T-cell (primary cell): Measurements from ENCODE around the gene MEP1B. TPM values are rescaled to one million over a fixed set of nuclear protein-coding genes. Genes with fewer than 3 reads are reported as not detected.
"Not testable (repeated sequence)": the region's sequence is repeated elsewhere in the genome, so short reads cannot be mapped to it uniquely, and the experiment has no call there.

Source experiments
- ATAC-seq, 4 experiments: fragments of 200-7000 bp in 3 of 4; fragments of 150-1000 bp in 1 of 4; cut with Tn5 transposase; replicated peaks in 1 of 4; 1 replicate in 3 of 4; 2 replicates in 1 of 4; pipeline ENCODE4 v1.10.0; 2021; ENCODE audit warnings: moderate library complexity in 3 of 4, mild to moderate bottlenecking in 2 of 4, moderate number of reproducible peaks in 1 of 4
- CTCF ChIA-PET, 2 donors: fragments of 300-600 bp; sonication (Branson Sonifier 250); formaldehyde crosslinking; loops; one replicate each; lab custom pipeline; 2022; ENCODE audit warnings: antibody characterized with exemption in 2 of 2; lab: Charles Lee
- POLR2A ChIA-PET, 2 donors: fragments of 300-600 bp; sonication (Branson Sonifier 250); formaldehyde crosslinking; loops; one replicate each; lab custom pipeline; 2022; ENCODE audit warnings: antibody characterized with exemption in 2 of 2; lab: Charles Lee
- DNase-seq, 35 experiments: peaks; one replicate each; pipeline versions ENCODE4 v3.0.0 to v3.0.0-alpha.2; 2013 to 2023
- H3K27ac ChIP-seq: one replicate; pipeline ENCODE4 v1.5.1; 2013; ENCODE audit warnings: low read length
- H3K27me3 ChIP-seq, 2 experiments: replicated peaks in 1 of 2; 1 replicate in 1 of 2; 2 replicates in 1 of 2; pipeline versions ENCODE4 v1.6.1 to v1.7.0; 2013; ENCODE audit warnings: low read length in 1 of 2, mixed read lengths in 1 of 2; ENCODE audit not compliant: control insufficient read depth in 2 of 2, insufficient read depth in 2 of 2; ENCODE audit errors: extremely low read depth in 1 of 2
- H3K36me3 ChIP-seq, 2 donors: 1 replicate in 1 of 2; 2 replicates in 1 of 2; pipeline versions ENCODE4 v1.6.1 to v1.7.0; 2013; ENCODE audit warnings: low read length in 1 of 2; ENCODE audit not compliant: control insufficient read depth in 2 of 2, insufficient read depth in 1 of 2; ENCODE audit errors: extremely low read depth in 1 of 2
- H3K4me1 ChIP-seq, 2 experiments: 1 replicate in 1 of 2; 2 replicates in 1 of 2; pipeline versions ENCODE4 v1.6.1 to v1.7.0; 2013; ENCODE audit warnings: low read length in 2 of 2, mixed read lengths in 1 of 2; ENCODE audit not compliant: insufficient read depth in 2 of 2, control insufficient read depth in 1 of 2; ENCODE audit errors: extremely low read depth in 1 of 2
- H3K4me3 ChIP-seq, 2 donors: 1 replicate in 1 of 2; 2 replicates in 1 of 2; pipeline versions ENCODE4 v1.5.1 to v1.7.0; 2013; ENCODE audit warnings: mild to moderate bottlenecking in 2 of 2, low read length in 1 of 2, moderate library complexity in 1 of 2; ENCODE audit not compliant: control insufficient read depth in 1 of 2; ENCODE audit errors: extremely low read depth in 1 of 2
- H3K9me3 ChIP-seq: 2 replicates; pipeline ENCODE4 v1.7.0; 2013
- H3K27ac Mint-ChIP-seq, 2 donors: one replicate each; pipeline ENCODE4 v1.8.0; 2020 to 2021; ENCODE audit warnings: mild to moderate bottlenecking in 2 of 2, mixed read lengths in 2 of 2
- H3K27me3 Mint-ChIP-seq, 2 donors: one replicate each; pipeline ENCODE4 v1.8.0; 2021 to 2022; ENCODE audit warnings: mixed read lengths in 2 of 2
- H3K36me3 Mint-ChIP-seq: one replicate; pipeline ENCODE4 v1.8.0; 2021; ENCODE audit warnings: mixed read lengths
- H3K4me1 Mint-ChIP-seq, 3 donors: one replicate each; pipeline ENCODE4 v1.8.0; 2020 to 2022; ENCODE audit warnings: mixed read lengths in 3 of 3, mild to moderate bottlenecking in 1 of 3
- H3K4me3 Mint-ChIP-seq, 3 donors: one replicate each; pipeline ENCODE4 v1.8.0; 2020 to 2022; ENCODE audit warnings: mild to moderate bottlenecking in 3 of 3, mixed read lengths in 3 of 3, moderate library complexity in 3 of 3
- H3K9me3 Mint-ChIP-seq, 3 donors: one replicate each; pipeline ENCODE4 v1.8.0; 2020 to 2022; ENCODE audit warnings: mixed read lengths in 3 of 3
- WGBS: methylation state at CpG from one replicate; pipeline ENCODE4 v1.1.5; 2013; ENCODE audit warnings: missing lambda C conversion rate; ENCODE audit not compliant: insufficient coverage; 5-methylcytosine and 5-hydroxymethylcytosine counted together
- total RNA-seq, 35 experiments: library from RNA in 6 of 35; stranded (reverse) in 6 of 35; fragments of 120-200 nt in 1 of 35; gene quantifications; one replicate each; pipeline versions ENCODE4 v1.2.1 to v1.2.4 and lab custom pipeline; 2013 to 2026

MEP1B gene
- total RNA-seq, 5 donors from 2014 or later (not counting 1 experiment from before 2014, with no cell fraction given), result 0.18 TPM; not detected in 4

DNA sequence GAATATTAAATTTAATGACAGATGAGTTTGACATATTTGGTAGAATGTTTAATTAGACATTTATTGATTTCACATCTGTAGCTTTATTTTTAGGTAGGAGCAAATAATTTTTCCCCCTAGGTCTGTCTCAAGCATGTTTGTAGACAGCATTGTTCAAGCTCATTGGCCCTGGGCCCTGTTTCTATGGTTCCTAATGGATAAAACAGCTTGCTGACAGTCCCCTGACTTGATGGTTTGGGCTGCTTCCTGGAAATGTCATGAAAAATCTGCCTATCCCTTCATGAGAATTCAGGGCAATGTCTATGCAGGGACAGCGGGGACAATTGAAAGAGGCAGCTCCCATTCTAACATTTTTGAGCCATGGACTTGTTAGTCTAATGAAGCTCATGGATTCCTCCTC is 14.6 kb upstream of the MEP1B start:
- POLR2A ChIA-PET, result no interaction called here
- CTCF ChIA-PET, result no interaction called here
- no peaks in the 10 kb centered on the region for H3K36me3 ChIP-seq
- H3K4me1 Mint-ChIP-seq, result no peaks in the 10 kb centered on the region
- H3K9me3 ChIP-seq, result no peaks in the 10 kb centered on the region
- no peak overlapping the region for H3K4me3 Mint-ChIP-seq
- ATAC-seq, result no peak
- no peak overlapping the region for H3K4me3 ChIP-seq
- H3K27ac Mint-ChIP-seq, result no peak overlapping the region
- DNase-seq, result no peak
- no peaks in the 10 kb centered on the region for H3K27me3 Mint-ChIP-seq
- 80% methylated on average over 1 of the region's 1 CpG for WGBS
- no peak overlapping the region for H3K27ac ChIP-seq
- no peaks in the 10 kb centered on the region for H3K36me3 Mint-ChIP-seq
- no peaks in the 10 kb centered on the region for H3K4me1 ChIP-seq
- no peaks in the 10 kb centered on the region for H3K9me3 Mint-ChIP-seq
- peaks cover 0 to 3% of the 10 kb centered on the region in 2 experiments for H3K27me3 ChIP-seq

DNA sequence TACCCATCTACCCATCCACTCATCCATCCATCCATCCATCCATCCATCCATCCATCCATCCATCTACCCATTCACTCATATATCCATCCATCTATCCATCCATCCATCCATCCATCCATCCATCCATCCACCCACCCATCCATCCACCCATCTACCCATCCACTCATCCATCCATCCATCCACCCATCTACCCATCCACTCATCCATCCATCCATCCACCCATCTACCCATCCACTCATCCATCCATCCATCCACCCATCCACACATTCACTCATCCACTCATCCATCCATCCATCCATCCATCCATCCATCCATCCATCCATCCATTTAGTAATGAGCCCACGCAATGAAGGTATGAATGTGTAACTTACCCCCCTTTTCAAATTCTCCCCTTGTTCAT is 13.1 kb upstream of the MEP1B start:
- H3K36me3 ChIP-seq, CTCF ChIA-PET, H3K4me3 ChIP-seq, H3K27me3 ChIP-seq, H3K27ac Mint-ChIP-seq, H3K4me3 Mint-ChIP-seq, H3K4me1 Mint-ChIP-seq, H3K27me3 Mint-ChIP-seq, H3K9me3 ChIP-seq, H3K9me3 Mint-ChIP-seq, DNase-seq, H3K36me3 Mint-ChIP-seq, POLR2A ChIA-PET, ATAC-seq, H3K4me1 ChIP-seq, H3K27ac ChIP-seq: not testable (repeated sequence)
- WGBS, result no CpG with 5 or more reads among the region's 1 CpG

DNA sequence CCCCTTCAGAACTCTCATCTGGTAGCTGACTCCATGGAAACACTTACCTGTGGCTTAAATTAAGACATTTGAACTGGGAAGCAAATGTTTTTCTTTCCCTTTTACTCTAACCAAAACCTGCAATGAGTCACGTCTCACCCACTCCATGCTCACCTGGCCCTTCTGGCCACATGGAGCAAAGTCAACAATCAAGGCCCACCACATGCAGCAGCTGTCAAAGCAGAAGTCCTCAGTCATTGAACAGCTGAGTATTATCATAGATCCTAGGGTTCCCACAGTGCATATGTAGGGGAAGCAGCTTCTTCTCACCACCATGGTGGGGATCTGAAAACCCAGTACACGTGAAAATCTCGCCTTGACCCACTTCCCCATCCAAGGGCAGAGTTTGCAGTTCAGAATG is 12.3 kb upstream of the MEP1B start:
- H3K27ac Mint-ChIP-seq, result no peak overlapping the region
- ChIA-PET CTCF (no interaction called here), POLR2A (interaction anchor here in 1 of 2 donors (0.6 kb wide), 1 partner anchor 19 kb away, joined by 4 read pairs; no protein-coding TSS in a partner anchor)
- H3K27me3 Mint-ChIP-seq, result no peaks in the 10 kb centered on the region
- Histone ChIP-seq H3K36me3 (no peaks in the 10 kb centered on the region), H3K27ac (no peak overlapping the region), H3K9me3 (no peaks in the 10 kb centered on the region), H3K4me1 (no peaks in the 10 kb centered on the region), H3K27me3 (peaks cover 0 to 3% of the 10 kb centered on the region in 2 experiments), H3K4me3 (no peak overlapping the region)
- no peaks in the 10 kb centered on the region for H3K36me3 Mint-ChIP-seq
- no peak for ATAC-seq
- no peak for DNase-seq
- H3K4me3 Mint-ChIP-seq, result no peak overlapping the region
- 95% methylated on average over 2 of the region's 3 CpGs for WGBS
- H3K9me3 Mint-ChIP-seq, result no peaks in the 10 kb centered on the region
- H3K4me1 Mint-ChIP-seq, result no peaks in the 10 kb centered on the region

DNA sequence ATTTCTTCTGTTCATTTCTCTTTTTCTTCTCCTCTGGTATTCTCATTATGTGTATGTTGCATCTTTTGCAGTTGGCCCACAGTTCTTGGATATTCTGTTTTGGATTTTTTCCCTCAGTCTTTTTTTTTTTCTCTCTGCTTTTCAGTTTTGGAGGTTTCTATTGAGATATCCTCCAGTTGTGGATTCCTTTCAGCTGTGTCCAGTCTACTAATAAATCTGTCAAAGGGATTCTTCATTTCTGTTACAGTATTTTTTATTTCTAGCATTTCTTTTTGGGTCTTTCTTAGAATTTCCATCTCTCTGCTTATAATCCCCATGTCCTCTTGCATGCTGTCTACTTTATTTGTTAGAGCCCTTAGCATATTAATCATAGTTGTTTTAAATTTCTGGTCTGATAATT is 6.3 kb upstream of the MEP1B start:
- H3K4me1 ChIP-seq, result no peaks in the 10 kb centered on the region
- ATAC-seq (no peak), DNase-seq (no peak)
- H3K27me3 Mint-ChIP-seq, result peaks cover 8 to 17% of the 10 kb centered on the region in 2 donors
- peaks cover 2 to 3% of the 10 kb centered on the region in 2 experiments for H3K27me3 ChIP-seq
- H3K36me3 ChIP-seq, result no peaks in the 10 kb centered on the region
- H3K36me3 Mint-ChIP-seq, result no peaks in the 10 kb centered on the region
- no peaks in the 10 kb centered on the region for H3K4me1 Mint-ChIP-seq
- H3K27ac ChIP-seq, result no peak overlapping the region
- H3K4me3 ChIP-seq, result no peak overlapping the region
- peaks cover 9 to 19% (median 17%) of the 10 kb centered on the region in 3 donors for H3K9me3 Mint-ChIP-seq
- ChIA-PET POLR2A (no interaction called here), CTCF (no interaction called here)
- H3K9me3 ChIP-seq, result peaks cover 2% of the 10 kb centered on the region
- no peak overlapping the region for H3K27ac Mint-ChIP-seq
- H3K4me3 Mint-ChIP-seq, result no peak overlapping the region

DNA sequence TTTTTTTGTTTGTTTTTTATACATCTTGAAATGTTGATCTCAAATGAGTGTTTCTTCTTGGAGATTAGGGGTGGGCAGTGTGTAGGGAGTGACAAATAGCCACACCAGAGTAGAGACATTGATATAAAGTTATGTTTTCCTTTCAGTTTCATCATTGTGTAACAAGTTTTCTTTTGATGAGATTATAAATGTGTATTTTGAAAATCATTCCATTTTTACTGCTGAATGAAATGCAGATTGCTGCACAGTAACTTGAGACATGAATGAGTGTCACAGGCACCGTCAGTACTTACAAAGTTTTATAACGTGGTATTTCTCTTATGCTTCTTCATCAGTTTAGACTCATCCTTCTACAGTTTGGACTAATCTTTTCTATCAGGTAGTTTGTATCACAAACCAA is 370 bp downstream of the MEP1B start:
- Histone ChIP-seq H3K27ac (no peak overlapping the region), H3K9me3 (no peaks in the 10 kb centered on the region), H3K4me1 (no peaks in the 10 kb centered on the region), H3K36me3 (no peaks in the 10 kb centered on the region), H3K27me3 (peaks cover 2 to 3% of the 10 kb centered on the region in 2 experiments), H3K4me3 (no peak overlapping the region)
- Mint-ChIP-seq H3K27me3 (peaks cover 11 to 29% of the 10 kb centered on the region in 2 donors), H3K4me3 (no peak overlapping the region), H3K4me1 (no peaks in the 10 kb centered on the region), H3K27ac (no peak overlapping the region), H3K9me3 (peaks cover 0 to 7% (median 0%) of the 10 kb centered on the region in 3 donors), H3K36me3 (no peaks in the 10 kb centered on the region)
- no peak for ATAC-seq
- no peak for DNase-seq
- 70% methylated on average over 2 of the region's 2 CpGs for WGBS
- ChIA-PET POLR2A (interaction anchor here in 1 of 2 donors (0.6 kb wide), 2 partner anchors 18 to 391 kb away, joined by 6 to 8 read pairs; no protein-coding TSS in a partner anchor), CTCF (no interaction called here)

DNA sequence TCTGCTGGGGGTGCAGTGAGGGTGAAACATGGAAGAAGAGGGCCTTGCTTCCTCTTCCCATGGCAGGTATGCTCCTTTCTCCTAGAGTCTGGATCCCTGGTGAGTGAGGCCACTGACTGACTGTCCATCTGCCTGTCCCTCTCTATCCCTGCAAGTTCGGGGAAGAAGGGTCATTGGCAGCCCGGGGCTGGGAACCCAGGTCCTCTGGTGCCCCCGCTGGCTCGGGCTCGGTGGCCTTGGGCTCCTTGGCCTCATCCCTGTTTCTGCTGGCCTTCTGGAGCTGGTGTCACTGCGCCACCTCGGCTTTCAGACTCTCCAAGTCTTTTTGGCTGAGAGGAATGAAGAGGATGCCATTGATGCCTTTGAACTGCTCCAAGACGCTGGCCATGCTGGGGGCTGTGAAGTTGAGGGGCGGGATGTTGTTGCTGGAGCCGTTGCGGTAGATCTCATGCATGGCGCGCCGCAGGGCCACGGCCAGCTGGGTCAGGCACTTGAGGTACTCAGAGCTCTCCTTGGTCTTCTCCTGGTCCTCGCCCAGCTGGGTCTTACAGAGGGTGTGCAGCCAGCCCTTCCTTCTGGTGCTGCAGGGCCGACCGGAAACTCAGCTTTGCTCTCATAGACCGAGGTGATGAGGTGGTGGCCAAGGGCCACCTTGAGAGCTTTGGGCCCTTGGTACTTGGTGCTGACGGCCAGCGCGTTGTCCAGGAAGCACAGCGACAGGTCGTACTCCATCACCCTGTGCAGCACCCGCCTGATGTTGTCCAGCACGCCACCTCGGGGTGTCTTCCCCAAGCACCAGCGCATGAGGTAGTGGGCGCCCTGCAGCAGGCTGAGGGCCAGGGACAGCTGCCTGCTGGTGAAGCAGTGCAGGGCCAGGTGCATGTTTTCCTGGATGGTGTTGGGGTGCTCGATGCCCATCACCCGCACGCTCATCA is 6.3 kb downstream of the MEP1B start:
- ATAC-seq (no peak), DNase-seq (no peak)
- Histone ChIP-seq H3K27me3 (peaks cover 0 to 18% of the 10 kb centered on the region in 2 experiments), H3K36me3 (no peaks in the 10 kb centered on the region), H3K4me3 (no peak overlapping the region), H3K4me1 (no peaks in the 10 kb centered on the region), H3K9me3 (no peaks in the 10 kb centered on the region), H3K27ac (no peak overlapping the region)
- Mint-ChIP-seq H3K27me3 (peaks cover 3 to 6% of the 10 kb centered on the region in 2 donors), H3K4me1 (no peaks in the 10 kb centered on the region), H3K27ac (no peak overlapping the region), H3K4me3 (no peak overlapping the region), H3K9me3 (no peaks in the 10 kb centered on the region), H3K36me3 (no peaks in the 10 kb centered on the region)
- WGBS, result 92% methylated on average over 32 of the region's 32 CpGs
- ChIA-PET POLR2A (no interaction called here), CTCF (interaction anchor here in 1 of 2 donors (0.6 kb wide), 1 partner anchor 354 kb away, joined by 3 read pairs; no protein-coding TSS in a partner anchor)
